CD14-positive monocyte (primary cell): ENCODE measurements around the gene MUS81. TPM values are rescaled to one million over a fixed set of nuclear protein-coding genes. Genes with fewer than 3 reads are reported as not detected.

ENCODE experiments used
- DNase-seq, 3 donors: peaks; one replicate each; pipeline ENCODE4 v3.0.0-alpha.2; 2011 to 2022
- H2AFZ ChIP-seq: 2 replicates; pipeline ENCODE4 v1.6.0; 2012; ENCODE audit warnings: mild to moderate bottlenecking, low read depth, low read length, inconsistent platforms; ENCODE audit not compliant: insufficient read depth, poor library complexity, severe bottlenecking
- H3K27ac ChIP-seq, 2 donors: 1 replicate in 1 of 2; 2 replicates in 1 of 2; pipeline ENCODE4 v1.5.1; 2012 to 2013; ENCODE audit warnings: low read length in 2 of 2, control low read depth in 1 of 2, inconsistent platforms in 1 of 2, low read depth in 1 of 2, mild to moderate bottlenecking in 1 of 2
- H3K27me3 ChIP-seq, 2 donors: one replicate each; pipeline versions ENCODE4 v1.6.0 to v1.6.1; 2011 to 2013; ENCODE audit warnings: low read length in 2 of 2; ENCODE audit not compliant: control insufficient read depth in 2 of 2, insufficient read depth in 2 of 2
- H3K36me3 ChIP-seq, 2 donors: replicated peaks in 1 of 2; 1 replicate in 1 of 2; 2 replicates in 1 of 2; pipeline versions ENCODE4 v1.5.1 to v1.6.1; 2012 to 2013; ENCODE audit warnings: low read length in 2 of 2, control low read depth in 1 of 2, inconsistent platforms in 1 of 2, mild to moderate bottlenecking in 1 of 2; ENCODE audit not compliant: insufficient read depth in 2 of 2, control insufficient read depth in 1 of 2
- H3K4me1 ChIP-seq, 2 donors: 1 replicate in 1 of 2; 2 replicates in 1 of 2; pipeline versions ENCODE4 v1.5.1 to v1.6.1; 2012 to 2013; ENCODE audit warnings: low read length in 2 of 2, control low read depth in 1 of 2, inconsistent platforms in 1 of 2, mild to moderate bottlenecking in 1 of 2, moderate library complexity in 1 of 2; ENCODE audit not compliant: insufficient read depth in 2 of 2, control insufficient read depth in 1 of 2
- H3K4me2 ChIP-seq: replicated peaks from 2 replicates; pipeline ENCODE3; 2012; ENCODE audit warnings: low read length, moderate library complexity, mild to moderate bottlenecking; ENCODE audit not compliant: poor library complexity, severe bottlenecking; ENCODE audit errors: extremely low read depth
- H3K4me3 ChIP-seq, 3 experiments: fragments of 200-600 bp in 1 of 3; sonication (generic) in 1 of 3; replicated peaks in 1 of 3; 1 replicate in 2 of 3; 2 replicates in 1 of 3; pipeline ENCODE4 v1.5.1; 2011 to 2013; ENCODE audit warnings: low read length in 3 of 3, mild to moderate bottlenecking in 3 of 3, control low read depth in 2 of 3, low read depth in 2 of 3, inconsistent platforms in 1 of 3, moderate library complexity in 1 of 3
- H3K79me2 ChIP-seq: 2 replicates; pipeline ENCODE4 v1.6.0; 2012; ENCODE audit warnings: mild to moderate bottlenecking, control low read depth, inconsistent platforms, low read length, moderate library complexity; ENCODE audit not compliant: insufficient read depth
- H3K9ac ChIP-seq: 2 replicates; pipeline ENCODE4 v1.6.0; 2017; ENCODE audit warnings: low read length, mild to moderate bottlenecking; ENCODE audit not compliant: insufficient read depth, poor library complexity, severe bottlenecking
- H3K9me3 ChIP-seq, 2 donors: replicated peaks in 1 of 2; 1 replicate in 1 of 2; 2 replicates in 1 of 2; pipeline versions ENCODE4 v1.5.1 to v1.6.1; 2012 to 2013; ENCODE audit warnings: low read length in 2 of 2, control low read depth in 1 of 2; ENCODE audit not compliant: control insufficient read depth in 1 of 2, insufficient read depth in 1 of 2
- H4K20me1 ChIP-seq: 2 replicates; pipeline ENCODE4 v1.6.0; 2012; ENCODE audit warnings: mild to moderate bottlenecking, low read length, control low read depth, moderate library complexity; ENCODE audit not compliant: insufficient read depth
- H3K27ac Mint-ChIP-seq, 7 donors: one replicate each; pipeline ENCODE4 v1.8.0; 2020; ENCODE audit warnings: mild to moderate bottlenecking in 7 of 7, mixed read lengths in 7 of 7, moderate library complexity in 6 of 7, inconsistent platforms in 2 of 7
- H3K27me3 Mint-ChIP-seq, 3 donors: one replicate each; pipeline ENCODE4 v1.8.0; 2021 to 2022; ENCODE audit warnings: low read depth in 3 of 3, mild to moderate bottlenecking in 3 of 3, mixed read lengths in 3 of 3, moderate library complexity in 3 of 3, inconsistent platforms in 1 of 3
- H3K36me3 Mint-ChIP-seq, 2 donors: one replicate each; pipeline ENCODE4 v1.8.0; 2020; ENCODE audit warnings: mixed read lengths in 2 of 2, inconsistent platforms in 1 of 2, mild to moderate bottlenecking in 1 of 2
- H3K4me1 Mint-ChIP-seq: one replicate; pipeline ENCODE4 v1.8.0; 2020; ENCODE audit warnings: mild to moderate bottlenecking, mixed read lengths
- H3K4me3 Mint-ChIP-seq, 2 donors: one replicate each; pipeline ENCODE4 v1.8.0; 2020; ENCODE audit warnings: mild to moderate bottlenecking in 2 of 2, mixed read lengths in 2 of 2, moderate library complexity in 1 of 2
- H3K9me3 Mint-ChIP-seq, 7 donors: one replicate each; pipeline ENCODE4 v1.8.0; 2020 to 2022; ENCODE audit warnings: mixed read lengths in 7 of 7, mild to moderate bottlenecking in 6 of 7, moderate library complexity in 6 of 7, inconsistent platforms in 2 of 7
- WGBS: methylation state at CpG from one replicate; pipeline ENCODE4 v1.1.5; 2013; ENCODE audit warnings: missing lambda C conversion rate; ENCODE audit not compliant: insufficient coverage; 5-methylcytosine and 5-hydroxymethylcytosine counted together
- intact Hi-C, 2 donors: fragments of 100-400 bp; cut with micrococcal nuclease; formaldehyde crosslinking; loops; one replicate each; pipeline versions ENCODE4 v1.15.0 to v1.15.1; 2023
- polyA plus RNA-seq, 3 donors: library from polyadenylated mRNA; depleted of rRNA in 1 of 3; unstranded in 2 of 3; stranded (reverse) in 1 of 3; fragments of 300-500 nt in 2 of 3; fragments of >200 nt in 1 of 3; fragmentation: Illumina TruSeq in 2 of 3; gene quantifications; 1 replicate in 2 of 3; 2 replicates in 1 of 3; pipeline ENCODE4 v1.2.3, GENCODE V29; 2012 to 2021
- TF ChIP-seq, protein P1 (sequence below): fragments of 200-600 bp; IDR thresholded peaks from one replicate; pipeline ENCODE4 v1.8.0; 2022; ENCODE audit warnings: antibody characterized with exemption, mild to moderate bottlenecking

MUS81 gene
- polyA plus RNA-seq, 3 donors, result 15.0 to 87.5 (median 16.4) TPM

GRCh38 chr11:65890324-65891218 lies 30.3 kb downstream of the MUS81 start, which contains the start of gene CCDC85B:
TSS of gene CCDC85B (plus strand) at chr11:65890673. CDS start at chr11:65890784, 111 bp downstream.
- Histone ChIP-seq H3K9ac (peak within 1 kb of the TSS; percentile 78), H2AFZ (peak within 1 kb of the TSS; percentile 84), H3K27ac (peak within 1 kb of the TSS; percentile 88 to 95), H3K79me2 (peaks cover 56% of the 10 kb centered on the region), H3K36me3 (peaks cover 6 to 15% of the 10 kb centered on the region in 2 donors), H3K4me1 (peaks cover 68 to 84% of the 10 kb centered on the region in 2 donors), H3K27me3 (no peaks in the 10 kb centered on the region), H3K4me2 (peak within 1 kb of the TSS; percentile 93), H4K20me1 (peaks cover 8% of the 10 kb centered on the region), H3K4me3 (peak within 1 kb of the TSS; percentile 48 to 82 (median 54)), H3K9me3 (no peaks in the 10 kb centered on the region)
- Mint-ChIP-seq H3K27me3 (peaks cover 0 to 7% (median 0%) of the 10 kb centered on the region in 3 donors), H3K4me3 (peak within 1 kb of the TSS; percentile 92 to 95), H3K27ac (peak within 1 kb of the TSS; percentile 98 to 100 (median 99)), H3K9me3 (peaks cover 0 to 2% (median 0%) of the 10 kb centered on the region in 7 donors), H3K36me3 (peaks cover 18 to 25% of the 10 kb centered on the region in 2 donors), H3K4me1 (peaks cover 67% of the 10 kb centered on the region)
- peak; percentile 97 to 98 (median 97) for DNase-seq
- TF ChIP-seq, protein P1, sequence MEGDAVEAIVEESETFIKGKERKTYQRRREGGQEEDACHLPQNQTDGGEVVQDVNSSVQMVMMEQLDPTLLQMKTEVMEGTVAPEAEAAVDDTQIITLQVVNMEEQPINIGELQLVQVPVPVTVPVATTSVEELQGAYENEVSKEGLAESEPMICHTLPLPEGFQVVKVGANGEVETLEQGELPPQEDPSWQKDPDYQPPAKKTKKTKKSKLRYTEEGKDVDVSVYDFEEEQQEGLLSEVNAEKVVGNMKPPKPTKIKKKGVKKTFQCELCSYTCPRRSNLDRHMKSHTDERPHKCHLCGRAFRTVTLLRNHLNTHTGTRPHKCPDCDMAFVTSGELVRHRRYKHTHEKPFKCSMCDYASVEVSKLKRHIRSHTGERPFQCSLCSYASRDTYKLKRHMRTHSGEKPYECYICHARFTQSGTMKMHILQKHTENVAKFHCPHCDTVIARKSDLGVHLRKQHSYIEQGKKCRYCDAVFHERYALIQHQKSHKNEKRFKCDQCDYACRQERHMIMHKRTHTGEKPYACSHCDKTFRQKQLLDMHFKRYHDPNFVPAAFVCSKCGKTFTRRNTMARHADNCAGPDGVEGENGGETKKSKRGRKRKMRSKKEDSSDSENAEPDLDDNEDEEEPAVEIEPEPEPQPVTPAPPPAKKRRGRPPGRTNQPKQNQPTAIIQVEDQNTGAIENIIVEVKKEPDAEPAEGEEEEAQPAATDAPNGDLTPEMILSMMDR, result no peak
- intact Hi-C loops, result loop anchor here in 1 of 2 donors (1.0 kb wide), 1 partner anchor 10 kb away; the partner anchor contains the start of gene FOSL1
- under 1% methylated on average over 94 of the region's 94 CpGs for WGBS
